NCI-H2227 (cell line): ENCODE measurements around the gene LRCH4.

Experiments used
- DNase-seq: peaks from one replicate; lab custom pipeline; 2025; ENCODE audit not compliant: unreplicated experiment; lab: John Stamatoyannopoulos, UW

The LRCH4 gene

DNA sequence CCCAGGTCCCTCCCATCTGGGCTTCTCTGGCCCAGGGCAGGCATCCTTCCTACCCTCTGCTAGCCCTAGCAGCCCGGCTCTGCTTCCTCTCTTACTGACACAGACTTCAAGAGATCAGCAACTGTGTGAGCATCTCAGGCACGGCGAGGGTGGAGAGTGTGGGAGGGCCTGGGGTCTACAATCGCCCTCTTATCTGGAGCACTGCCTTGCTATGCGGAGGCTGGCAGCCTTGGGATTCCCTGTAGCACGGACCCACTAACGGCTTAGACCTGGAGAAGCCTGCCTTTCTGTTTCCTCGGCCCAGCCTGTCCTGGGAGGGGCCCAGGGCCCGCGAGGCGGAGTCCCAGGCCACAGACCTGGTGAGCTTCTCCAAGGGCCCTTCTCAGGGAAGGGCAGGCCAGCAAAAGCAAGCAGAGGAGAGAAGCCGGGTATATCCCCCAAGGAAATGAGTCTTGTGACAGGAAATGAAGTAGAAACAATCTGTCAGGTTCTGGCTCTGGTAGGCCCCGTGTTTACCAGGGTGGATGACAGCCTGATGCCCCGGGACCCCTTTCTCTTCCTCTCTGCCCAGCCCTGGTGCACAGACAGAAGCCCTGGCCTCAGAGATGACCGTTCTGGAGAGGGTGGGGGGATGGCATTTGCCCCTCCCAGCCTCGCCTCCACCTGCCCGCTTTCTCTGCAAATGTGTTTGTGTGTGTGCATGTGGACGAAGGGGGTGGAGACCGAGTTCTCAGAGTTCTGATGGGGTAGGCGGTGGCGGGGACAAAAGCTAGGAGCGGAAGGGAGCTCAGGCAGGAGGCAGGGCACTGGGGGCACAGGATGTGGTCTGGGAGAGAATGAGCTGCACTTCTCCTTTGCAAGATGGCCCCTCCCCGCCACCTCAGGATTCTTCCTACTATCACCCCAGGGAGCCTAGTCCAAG is 2.5 kb downstream of the LRCH4 start:
- peak; percentile 50 for DNase-seq

DNA sequence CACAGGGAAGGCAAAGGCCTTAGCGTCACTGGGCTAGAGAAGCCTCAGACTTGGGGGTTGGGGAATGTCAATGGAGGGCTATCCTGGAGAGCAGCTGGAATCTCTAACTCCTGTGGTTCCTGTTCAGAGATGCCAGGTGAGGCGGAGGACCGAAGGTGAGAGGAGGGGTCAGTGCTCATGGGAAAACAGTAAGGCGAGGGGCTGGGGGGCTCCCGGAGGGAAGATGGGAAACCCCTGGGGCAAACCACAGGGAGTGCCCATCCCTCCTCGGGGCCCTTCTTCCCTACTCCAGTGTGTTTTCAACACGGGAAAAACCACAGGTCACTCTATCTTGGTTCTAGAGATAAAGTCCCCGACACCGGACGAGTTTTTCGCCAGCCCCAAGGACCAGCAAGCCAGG is 3.3 kb downstream of the LRCH4 start:
- no peak for DNase-seq

DNA sequence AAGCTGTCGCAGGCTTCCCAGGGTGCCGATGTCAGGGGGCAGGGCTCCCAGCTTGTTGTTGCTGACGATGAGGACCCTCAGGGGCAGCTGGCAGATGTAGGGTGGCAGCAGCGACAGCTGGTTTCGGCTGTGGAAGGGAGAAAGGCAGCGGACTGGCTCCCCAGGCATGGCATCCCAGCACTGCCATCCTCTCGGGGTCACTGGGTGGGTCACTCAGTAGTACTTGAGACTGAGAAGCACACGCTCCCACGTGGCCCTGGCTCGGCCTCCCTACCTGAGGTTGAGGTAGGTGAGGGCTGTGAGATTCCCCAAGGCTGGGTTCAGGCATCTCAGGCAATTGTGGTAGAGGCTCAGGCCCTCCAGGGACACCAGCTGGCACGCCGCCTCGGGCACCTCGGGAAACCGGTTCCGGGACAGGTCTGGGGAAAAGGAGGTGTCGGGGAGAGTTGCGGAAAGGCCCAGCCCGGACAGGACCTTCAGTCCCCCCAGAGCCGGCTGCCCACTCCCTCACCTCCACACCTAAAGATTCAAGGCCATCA is 3.8 kb downstream of the LRCH4 start:
- DNase-seq = no peak

DNA sequence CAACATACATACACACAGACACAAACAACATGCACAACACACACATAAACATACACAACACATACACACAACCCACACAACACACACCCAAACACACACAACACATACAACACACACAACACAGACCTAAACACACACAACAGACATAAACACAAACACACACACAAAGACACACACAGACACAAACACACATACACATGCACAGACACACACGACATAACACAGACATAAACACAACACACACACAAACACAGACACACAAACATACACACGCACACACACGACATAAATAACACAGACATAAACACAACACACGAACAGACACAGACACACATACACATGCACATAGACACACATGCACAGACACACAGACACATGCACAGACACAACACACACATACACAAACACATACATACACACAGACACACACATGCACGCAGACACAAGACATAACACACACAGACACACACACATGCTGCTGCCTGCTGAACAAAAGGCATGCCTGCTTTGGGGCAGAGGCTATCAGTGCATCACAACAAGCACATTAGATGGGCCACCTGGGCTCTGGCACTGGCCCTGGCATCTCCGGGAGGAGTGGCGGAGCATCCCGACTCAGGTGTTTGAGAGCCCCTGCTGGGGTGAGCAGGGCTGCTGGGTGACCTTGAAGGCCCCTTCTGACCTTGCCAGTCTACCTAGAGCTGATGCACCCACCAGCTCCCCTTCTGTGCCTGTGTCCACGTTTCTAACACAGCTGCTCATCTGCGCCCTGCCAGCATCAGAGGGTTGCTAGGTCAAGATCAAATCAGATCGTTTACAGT is 5.3 kb downstream of the LRCH4 start:
- no peak for DNase-seq

DNA sequence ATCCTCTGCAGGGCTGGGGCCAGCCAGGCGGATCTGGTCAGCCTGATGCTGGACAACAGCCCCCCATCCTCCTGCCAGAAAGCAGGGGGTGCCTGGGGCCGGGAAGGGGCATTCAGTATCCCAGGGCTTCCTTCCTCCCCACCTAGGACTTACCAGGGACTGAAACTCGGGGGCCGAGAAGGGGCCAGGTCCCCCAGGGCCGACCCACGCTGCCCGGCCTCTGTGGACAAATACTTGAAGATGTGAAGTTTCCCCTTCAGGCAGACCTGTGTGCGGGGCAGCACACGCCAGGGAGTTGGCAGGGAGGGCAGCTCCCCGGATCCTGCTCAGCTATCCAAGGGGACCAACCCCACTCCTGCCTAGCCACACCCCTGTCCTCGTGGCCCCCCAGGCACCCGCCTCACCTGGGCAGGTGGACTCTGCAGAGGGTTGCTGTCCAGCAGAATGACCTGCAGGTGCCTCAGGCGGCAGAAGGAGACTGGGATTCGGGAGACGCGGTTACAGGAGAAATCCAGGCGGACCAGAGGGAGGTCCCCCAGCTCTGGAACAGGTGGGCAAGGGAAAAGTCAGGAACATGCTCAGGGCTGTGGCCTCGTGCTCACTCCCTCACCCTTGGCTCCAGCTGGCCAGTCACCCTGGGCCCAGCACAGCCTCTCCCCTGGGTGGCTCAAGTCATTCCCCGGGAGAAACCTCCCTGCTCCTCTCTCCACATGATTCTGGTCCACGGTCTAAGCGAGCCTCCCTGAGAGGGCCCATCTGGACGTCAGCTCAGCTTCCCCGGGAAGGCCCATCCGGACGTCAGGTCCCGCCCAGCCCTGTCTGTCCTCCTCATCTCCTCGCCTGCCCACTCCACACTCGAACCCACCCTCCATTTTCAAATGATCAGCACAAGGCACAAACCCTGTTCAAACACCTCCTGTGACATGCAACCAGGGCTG is 7.4 kb downstream of the LRCH4 start:
- no peak for DNase-seq

DNA sequence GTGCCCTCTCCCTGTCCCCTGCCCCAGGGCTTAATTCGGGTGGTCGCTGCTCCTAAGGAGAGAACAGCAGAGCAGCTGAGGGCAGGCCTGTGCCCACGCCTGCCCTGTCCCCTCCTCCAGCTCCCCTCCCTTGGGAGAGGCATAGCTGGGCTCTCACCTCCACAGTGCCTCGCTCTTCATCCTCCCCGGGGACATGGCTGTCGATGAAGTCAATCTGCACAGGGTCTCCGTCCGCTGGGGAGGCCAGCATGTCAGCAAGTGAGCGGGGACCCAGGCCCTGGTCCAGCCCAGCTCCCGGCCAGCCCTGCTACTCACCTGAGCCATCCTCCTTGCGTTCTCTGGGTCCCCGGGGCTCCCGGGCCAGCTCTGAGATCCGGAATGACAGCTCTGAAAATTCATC is 8.4 kb downstream of the LRCH4 start:
- no peak for DNase-seq

DNA sequence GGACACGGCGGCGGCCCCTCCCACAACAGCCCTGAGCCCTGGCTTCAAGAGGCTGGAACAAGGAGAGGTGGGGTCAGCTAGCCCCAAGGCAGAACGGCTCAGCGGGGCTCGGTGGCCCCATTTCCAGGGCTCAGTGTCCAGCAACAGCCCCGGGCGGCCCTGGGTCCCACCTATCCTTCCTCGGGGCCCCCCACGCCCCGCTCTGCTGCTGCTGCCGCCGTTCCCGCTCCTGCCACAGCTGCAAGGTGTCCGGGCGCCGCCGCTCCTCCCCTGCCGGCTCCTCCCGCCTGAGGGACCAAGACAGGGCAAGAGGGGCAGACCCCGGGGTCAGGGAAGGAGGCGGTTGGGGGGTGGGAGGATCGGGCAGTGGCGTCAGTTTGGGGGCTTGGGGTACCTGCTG is 8.8 kb downstream of the LRCH4 start:
- DNase-seq = no peak

DNA sequence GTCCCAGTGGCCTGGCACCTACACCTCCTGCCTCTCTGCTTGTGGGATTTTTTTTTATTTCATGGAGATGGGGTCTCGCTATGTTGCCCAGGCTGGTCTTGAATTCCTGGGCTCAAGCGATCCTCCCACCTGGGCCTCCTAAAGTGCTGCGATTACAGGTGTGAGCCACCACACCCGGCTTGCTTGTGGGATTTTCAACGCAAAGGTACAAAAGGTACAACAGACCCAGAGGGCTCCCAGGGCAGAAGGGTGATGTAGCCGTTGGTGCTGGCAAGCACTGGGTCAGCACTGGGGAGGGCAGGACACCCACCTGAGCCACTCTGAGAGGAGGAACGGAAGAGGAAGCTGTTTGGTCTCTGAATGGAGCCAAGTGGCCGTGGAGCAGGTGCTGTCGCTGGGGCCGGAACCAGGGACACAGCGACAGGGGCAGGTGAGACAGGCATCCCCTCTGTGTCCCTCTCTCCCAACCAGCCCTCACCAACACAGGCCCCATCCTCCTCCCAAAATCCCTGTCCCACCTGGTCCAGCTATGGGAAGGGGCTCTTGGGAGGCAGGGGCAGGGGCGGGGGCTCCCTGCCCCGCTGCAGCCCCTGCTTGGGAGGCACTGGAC is 9.4 kb downstream of the LRCH4 start:
- no peak for DNase-seq

DNA sequence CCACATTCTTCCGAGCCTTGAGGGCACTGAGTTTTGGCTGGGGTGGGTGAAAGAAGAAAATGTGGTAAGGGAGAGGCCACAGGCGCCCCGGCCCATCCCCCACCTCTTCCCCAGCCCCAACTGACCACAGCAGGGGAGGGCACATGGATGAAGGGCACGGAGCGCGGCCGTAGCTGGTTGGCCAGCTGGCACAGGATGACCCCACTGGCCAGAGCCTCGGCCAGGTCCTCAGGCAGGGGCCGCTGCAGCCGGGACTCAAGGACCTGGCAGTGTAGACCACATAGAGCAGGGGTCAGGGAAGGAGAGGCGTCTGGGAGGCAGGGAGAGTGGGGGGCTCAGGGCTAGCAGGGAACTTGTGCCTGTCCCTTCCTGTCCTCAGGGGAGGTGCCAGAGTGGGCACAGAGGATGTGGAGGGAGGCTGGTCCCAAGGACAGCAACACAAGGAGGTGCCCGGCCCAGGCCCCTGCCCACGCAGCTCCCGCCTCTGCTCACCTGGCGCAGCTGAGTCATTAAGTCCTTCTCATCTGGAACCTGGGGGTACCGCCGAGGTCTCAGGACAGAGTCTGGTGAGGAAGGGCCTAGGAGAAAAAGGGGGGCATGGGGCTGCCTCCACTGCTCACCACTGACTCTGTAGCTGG is 10.1 kb downstream of the LRCH4 start:
- no peak for DNase-seq

DNA sequence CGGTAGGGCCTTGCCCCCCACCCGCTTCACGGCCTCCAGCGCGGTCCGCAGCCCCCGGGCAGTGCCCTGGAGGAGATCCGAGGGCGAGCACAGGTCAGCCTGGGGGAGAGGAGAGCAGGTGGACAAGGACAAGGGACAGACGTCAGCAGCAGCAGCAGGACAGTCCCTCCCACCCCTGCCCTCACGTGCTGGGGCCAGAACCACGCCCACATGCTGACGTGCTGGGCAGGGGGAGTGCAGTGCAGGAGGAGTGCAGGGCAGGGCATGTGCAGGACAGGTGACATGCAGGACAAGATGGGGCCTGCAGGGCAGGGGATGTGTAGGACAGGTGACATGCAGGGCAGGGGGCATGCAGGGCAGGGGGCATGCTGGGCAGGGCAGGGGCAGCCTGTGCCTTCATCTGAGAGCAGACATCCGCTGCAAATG is 10.7 kb downstream of the LRCH4 start:
- DNase-seq = no peak

DNA sequence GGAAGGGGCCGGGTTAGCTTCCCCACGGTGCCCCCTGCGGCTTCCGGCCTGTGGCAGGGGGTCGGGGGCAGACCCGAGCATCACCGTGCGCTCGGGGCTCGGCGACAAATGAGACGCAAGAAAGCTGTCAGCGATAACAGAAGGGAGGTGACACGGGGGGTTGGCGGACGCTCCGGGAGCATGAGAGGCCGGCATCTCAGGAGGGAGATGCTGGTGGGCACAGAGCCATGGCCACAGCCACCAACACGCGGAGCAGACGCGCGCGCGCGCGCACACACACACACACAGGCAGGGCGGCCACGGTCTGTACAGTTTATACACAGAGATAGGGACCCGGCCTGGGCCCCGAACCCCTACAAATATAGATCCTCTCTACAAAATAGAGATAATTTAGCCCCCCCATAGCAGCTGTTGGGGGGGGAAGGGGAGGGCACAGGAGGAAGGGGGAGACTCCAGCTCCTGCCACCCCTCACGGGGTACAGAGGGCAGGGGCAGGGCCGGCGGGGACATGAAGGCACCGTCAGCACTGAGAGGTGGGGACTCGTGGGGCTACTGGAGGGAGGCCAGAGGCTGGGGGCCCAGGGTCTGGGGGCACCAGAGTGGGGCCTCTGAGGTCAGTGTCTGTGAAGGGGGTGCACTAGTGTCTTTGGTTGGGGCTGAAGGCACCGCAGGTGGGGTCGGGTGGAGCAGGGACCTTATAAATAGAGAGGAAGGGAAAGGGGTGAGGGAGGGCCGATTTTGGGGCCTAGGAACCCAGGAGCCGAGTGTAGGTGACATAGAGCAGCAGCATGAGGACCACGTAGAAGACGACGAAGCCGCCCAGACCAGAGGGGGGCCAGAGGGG is 11.3 kb downstream of the LRCH4 start:
- DNase-seq = no peak

DNA sequence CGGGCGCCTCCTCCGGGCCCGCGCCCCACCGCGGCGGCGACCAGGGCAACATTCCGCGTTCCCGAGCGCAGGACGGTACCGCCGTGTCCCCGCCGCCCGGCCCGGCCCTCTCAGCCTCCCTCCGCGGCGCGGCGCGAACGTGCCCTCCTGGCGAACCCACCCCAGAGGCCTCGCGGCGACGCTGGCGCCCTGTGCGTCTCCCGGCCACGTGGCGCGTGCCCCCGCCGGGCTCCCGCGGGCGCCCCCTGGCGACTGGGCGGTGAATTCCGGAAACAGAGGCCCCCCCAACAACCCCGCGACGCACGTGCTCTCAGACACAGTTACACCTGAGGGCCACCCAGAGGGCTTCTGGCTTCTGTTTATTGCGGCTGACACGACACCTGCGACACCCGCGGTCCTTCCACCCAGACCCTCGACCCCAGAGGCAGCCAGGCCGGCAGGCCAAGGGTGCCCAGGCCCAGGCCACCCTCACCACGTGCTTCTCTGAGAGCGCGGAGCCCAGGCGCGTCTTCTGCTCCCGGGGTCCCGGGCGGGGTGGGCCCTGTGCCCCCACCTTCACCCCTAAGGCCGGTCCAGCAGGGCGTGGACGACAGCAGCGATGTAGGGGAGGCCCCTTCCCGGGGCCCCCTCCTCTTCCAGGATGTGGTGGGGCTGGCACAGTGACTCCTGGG is 12.1 kb downstream of the LRCH4 start, which contains the start of gene SAP25:
Gene SAP25, minus strand, starts transcription at position 210 of the 671 bp plus-strand sequence. Its CDS starts 158 bp downstream, at position 52.
- no peak for DNase-seq

DNA sequence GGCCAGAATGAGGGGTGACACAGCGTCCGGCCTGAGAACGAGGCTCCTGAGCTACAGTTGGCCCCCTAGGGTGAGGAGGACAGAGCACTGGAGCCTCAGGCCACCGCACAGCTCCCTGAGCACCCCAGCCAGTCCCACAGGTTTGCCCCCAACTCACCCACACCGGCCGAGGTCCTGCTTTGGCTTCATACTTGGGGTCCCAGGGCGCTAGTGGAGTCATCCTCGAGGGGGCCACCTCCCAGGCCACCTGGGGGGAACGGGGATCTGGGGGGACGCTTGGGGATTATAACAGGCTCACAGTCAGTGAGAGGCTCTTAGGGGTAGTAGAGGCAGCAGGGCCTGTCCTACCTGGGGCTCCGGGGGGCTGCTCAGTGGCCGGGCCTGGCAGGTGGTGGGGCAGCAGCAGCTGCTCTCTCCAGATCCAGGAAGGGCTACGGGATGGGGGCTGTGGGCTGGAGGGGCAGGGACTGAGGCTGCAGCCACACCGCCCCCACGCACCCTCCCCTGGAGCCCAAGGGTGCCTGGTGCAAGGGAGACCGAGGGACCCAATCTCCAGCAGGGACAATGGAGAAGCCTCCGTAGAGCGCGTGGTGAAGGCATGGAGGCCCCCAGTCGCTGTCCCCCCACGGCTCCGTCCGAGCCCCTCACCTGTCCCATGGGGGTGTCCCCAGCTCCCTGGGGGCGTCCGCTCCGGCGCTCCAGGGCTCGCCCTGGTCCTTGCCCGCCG is 12.8 kb downstream of the LRCH4 start:
- no peak for DNase-seq

DNA sequence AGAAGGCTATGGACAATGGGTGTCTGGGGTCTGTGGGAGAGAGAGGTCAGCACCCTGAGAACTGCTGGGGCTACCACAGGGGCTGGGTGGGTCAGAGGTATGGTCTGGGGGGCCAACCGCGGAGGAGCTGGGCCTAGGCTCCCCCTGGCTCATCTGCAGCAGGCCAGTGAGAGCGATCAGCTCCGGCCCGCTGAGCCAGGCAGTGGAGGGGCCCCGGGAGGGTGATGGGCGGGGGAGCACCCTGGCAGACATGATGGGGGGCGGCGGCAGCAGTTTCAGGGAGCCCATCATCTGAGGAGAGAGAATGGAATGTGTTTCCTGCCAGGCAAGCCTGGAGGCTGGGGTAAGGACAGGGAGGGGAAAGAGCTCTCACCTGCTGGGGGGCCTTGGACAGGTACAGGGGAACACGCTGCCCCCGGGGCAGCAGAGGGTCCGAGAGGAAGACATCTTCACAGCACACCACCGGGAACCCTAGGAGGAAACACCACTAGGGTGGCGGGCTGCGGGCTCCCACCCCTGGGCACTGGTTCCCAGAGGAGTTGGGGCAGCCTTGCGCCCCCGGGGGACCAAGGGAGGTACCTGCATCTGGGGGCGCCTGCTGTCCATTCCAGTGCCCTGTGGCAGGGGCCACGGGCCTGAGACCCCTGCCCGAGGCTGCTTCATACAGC is 13.5 kb downstream of the LRCH4 start:
- DNase-seq = no peak

DNA sequence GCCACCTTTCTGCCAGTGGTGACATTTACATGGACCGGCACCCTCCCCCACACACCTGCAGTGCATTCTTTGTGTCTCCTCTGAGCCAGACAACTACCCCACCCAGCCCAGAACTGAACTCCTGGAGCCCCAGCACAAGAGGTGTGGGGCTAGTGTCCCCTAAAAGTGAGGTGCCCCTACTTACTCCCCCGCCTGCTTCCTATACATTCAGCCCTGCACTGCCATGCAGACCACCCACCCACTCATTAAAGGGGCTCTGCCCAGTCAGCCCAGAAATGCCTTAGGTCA is 14.2 kb downstream of the LRCH4 start:
- DNase-seq = no peak

DNA sequence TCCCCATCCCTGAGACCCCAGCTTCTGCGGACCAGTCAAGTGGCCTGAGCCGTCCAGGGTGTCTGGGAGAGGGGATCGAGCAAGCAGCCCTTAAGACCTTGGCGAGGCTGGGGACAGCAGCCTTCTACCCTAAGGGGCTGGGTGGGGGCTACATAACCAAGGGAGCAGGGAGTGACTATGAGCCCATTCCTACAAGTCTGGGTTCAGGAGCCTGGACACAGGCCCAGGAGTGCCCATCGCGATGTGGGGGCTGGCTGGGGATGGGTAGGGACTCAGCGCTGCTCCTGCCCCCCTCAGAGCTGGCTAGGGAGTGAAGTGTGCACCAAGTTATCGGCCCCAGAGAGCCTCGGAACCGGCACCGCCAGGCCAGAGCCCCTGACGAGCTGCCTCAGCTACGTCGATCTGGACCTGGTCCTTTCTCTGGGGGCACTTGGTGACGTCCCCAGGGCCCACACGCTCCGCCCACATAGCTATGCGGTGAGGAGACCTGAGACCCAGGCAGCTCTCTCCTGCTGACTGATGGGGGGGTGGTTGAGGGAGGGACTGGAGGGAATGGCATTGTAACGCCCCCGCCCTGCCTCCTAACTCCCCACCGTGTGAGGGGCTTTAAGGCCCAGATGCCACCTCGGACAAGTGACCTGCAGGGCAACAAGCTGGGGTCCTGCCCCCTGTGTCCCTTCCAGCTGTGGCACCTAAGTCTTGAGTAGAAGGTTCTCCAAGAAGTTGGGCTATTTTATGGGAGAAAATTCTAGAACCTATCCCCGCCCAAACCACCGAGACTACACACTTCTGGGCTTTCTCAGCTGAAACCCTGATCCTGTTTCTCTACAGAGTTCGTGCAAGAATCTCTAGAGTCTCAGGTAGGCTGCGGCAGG is 14.7 kb downstream of the LRCH4 start:
- no peak for DNase-seq
